ENCODE data around the gene KLHL15.
A peak's percentile ranks its signal among the peaks of the same experiment; 100 is the strongest.
"Not testable (repeated sequence)": the region's sequence is repeated elsewhere in the genome, so short reads cannot be mapped to it uniquely, and the experiment has no call there.

The KLHL15 gene

DNA sequence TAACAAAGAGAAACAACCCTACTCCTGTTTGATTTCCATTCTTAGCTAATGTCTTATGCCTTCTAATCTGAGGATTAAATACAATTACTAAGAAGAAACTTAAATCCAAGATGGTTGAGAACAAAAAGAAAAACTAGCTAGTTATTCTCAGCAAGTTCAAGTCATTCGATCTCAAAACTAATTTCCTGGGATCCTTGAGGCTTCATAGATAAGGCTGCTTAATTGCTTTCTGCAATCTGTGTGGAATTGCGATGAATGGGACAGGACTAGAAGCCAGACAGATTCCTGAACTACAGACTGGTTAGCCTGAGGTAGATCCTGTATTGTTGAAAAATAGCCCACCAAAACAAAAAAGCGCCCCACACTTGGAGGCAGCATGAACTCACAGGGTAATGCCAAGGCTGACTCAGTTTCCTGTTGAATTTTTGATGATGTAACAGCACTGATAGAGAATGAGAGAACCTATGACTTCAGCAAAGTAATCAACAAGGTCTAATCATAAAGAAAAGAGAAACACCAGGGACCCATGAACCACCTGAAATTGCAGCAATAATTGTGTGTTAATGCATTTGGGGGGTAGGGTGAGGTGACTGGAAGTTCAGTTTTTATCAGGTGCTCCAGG lies 33.9 kb downstream of the KLHL15 start:
- Mint-ChIP-seq H3K36me3 (peaks cover 19% of the 10 kb centered on the region), H3K4me3 (no peak overlapping the region), H3K27ac (no peak overlapping the region), H3K27me3 (no peaks in the 10 kb centered on the region), H3K9me3 (no peaks in the 10 kb centered on the region), H3K4me1 (peaks cover 8% of the 10 kb centered on the region)
- ATAC-seq (ENCODE audit: low read depth) (no peak), DNase-seq (ENCODE audit: low spot score in 2 of 2) (no peak)

DNA sequence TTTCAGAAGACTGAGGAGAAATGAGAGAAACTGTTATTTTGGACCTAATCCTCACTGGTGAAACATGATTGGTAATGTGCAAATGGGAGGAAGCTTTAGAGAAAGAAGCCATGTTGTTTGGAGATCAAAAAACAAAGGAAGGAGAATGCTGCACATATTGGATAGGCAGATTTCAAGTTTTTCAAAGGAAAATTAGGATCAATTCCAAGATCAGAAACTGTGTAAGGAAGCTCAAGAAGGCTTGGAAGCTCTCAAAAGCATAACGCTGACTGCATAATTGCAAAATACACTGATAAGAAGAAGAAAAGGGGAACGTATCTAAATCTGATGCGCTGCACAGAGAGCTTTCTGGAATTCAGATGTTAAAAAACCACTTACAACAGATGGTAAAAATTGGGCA lies 34.6 kb downstream of the KLHL15 start:
- DNase-seq (ENCODE audit: low spot score in 2 of 2), result no peak
- no peak overlapping the region for H3K4me3 Mint-ChIP-seq
- H3K36me3 Mint-ChIP-seq, result peaks cover 19% of the 10 kb centered on the region
- peaks cover 8% of the 10 kb centered on the region for H3K4me1 Mint-ChIP-seq
- no peaks in the 10 kb centered on the region for H3K9me3 Mint-ChIP-seq
- no peak for ATAC-seq (ENCODE audit: low read depth)
- no peak overlapping the region for H3K27ac Mint-ChIP-seq
- H3K27me3 Mint-ChIP-seq, result no peaks in the 10 kb centered on the region

DNA sequence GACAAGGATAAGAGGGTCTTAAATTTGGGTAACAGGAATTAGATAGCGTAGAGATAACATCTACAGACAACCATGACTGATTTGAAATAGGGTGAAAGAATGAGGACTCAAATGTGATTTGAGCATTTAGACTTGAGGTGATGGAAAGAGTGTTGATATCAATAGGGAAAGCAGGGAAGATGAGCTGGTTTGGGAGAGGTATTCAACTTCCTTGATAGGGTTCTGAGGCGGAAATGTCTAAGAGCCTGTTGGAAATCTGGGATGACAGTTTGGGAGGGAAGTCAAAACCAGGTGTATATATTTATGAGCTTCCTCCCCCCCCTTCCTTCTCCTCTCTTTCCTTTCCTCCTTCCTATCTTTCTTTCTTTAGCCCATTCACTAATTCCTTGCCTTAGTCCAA lies 36.5 kb downstream of the KLHL15 start:
- H3K4me3 Mint-ChIP-seq, result no peak overlapping the region
- DNase-seq (ENCODE audit: low spot score in 2 of 2), result no peak
- peaks cover 17% of the 10 kb centered on the region for H3K36me3 Mint-ChIP-seq
- no peaks in the 10 kb centered on the region for H3K27me3 Mint-ChIP-seq
- H3K9me3 Mint-ChIP-seq, result no peaks in the 10 kb centered on the region
- H3K27ac Mint-ChIP-seq, result no peak overlapping the region
- H3K4me1 Mint-ChIP-seq, result peaks cover 8% of the 10 kb centered on the region
- ATAC-seq (ENCODE audit: low read depth), result no peak

DNA sequence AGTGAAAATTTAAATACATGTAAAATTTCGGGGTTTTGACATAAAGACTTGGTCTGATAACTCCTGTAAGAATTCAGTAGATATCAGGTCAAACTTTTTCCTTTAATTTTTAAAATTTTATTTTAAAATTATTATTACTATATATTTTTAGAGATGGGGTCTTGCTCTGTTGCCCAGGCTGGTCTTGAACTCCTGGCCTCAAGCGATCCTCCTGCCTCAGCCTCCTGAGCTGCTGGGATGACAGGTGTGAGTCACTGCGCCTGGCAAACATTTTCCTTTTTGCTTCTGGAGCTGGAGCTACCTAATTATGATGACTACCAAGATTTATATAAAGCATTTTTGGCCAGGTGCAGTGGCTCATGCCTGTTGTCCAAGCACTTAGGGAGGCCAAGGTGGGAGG lies 37.3 kb downstream of the KLHL15 start:
- no peak for DNase-seq (ENCODE audit: low spot score in 2 of 2)
- peaks cover 8% of the 10 kb centered on the region for H3K4me1 Mint-ChIP-seq
- H3K27ac Mint-ChIP-seq, result no peak overlapping the region
- H3K27me3 Mint-ChIP-seq, result no peaks in the 10 kb centered on the region
- peaks cover 17% of the 10 kb centered on the region for H3K36me3 Mint-ChIP-seq
- no peak for ATAC-seq (ENCODE audit: low read depth)
- no peak overlapping the region for H3K4me3 Mint-ChIP-seq
- no peaks in the 10 kb centered on the region for H3K9me3 Mint-ChIP-seq

DNA sequence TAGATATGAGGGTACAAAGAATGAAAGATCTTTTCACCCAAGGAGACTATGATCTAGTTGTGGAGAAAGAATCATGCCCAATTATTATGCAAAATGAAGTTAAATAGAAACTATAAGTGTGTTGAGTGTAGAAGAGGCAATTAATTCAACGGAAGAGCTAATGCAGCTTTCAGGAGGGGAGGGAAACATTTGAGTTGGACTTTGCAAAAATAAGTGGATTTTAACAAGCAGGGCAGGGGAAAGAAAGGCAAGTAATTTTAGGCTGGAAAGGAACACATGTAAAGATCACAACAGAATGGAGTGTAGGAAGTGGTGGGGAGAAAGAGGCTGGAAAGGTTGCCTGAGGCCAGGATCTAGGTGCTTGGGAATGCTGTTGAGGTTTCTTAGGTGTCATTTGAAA lies 44.1 kb downstream of the KLHL15 start:
- H3K27ac Mint-ChIP-seq, result no peak overlapping the region
- H3K27me3 Mint-ChIP-seq, result no peaks in the 10 kb centered on the region
- H3K4me3 Mint-ChIP-seq, result no peak overlapping the region
- DNase-seq (ENCODE audit: low spot score in 2 of 2) (no peak), ATAC-seq (ENCODE audit: low read depth) (no peak)
- peaks cover 8% of the 10 kb centered on the region for H3K36me3 Mint-ChIP-seq
- no peaks in the 10 kb centered on the region for H3K9me3 Mint-ChIP-seq
- H3K4me1 Mint-ChIP-seq, result no peaks in the 10 kb centered on the region

DNA sequence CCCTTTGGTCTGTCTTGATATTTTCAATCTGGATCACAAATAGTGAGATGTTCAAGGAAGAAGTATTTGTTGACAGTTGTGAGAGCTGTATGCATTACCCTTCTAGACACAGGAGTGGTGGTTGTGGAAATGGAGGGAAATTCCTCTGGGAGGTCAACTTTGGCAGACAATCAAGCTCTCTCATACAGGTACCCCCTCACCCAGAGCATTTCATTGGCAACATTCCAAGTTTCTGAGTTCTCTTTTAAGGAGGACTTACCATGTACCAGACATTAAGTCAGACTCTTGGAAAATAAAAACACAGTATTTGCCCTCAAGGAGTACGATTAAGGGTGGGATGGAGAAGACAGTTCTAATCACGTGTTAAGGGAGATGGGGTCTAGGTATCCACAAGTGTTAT lies 45.3 kb downstream of the KLHL15 start:
- no peak for ATAC-seq (ENCODE audit: low read depth)

DNA sequence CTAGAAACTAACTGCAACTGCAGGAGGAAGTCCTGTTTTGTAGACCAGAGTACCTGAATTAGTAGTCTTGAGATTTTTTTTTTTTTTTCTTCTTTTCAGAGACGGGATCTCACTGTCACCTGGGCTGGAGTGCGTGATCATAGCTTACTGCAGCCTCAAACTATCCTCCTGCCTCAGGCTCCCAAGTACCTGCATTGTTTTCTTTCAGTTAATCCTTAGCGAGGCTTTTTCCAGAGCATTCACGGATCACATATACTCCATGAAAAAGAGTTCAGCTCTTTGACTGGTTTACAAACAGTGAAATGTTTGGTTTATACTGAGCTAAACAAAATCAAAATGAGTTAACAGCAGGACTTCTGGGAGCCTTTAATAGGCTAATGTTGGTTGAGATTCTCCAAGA lies 45.8 kb downstream of the KLHL15 start:
- H3K4me1 Mint-ChIP-seq, result peaks cover 3% of the 10 kb centered on the region
- no peak overlapping the region for H3K27ac Mint-ChIP-seq
- H3K9me3 Mint-ChIP-seq, result no peaks in the 10 kb centered on the region
- ATAC-seq (ENCODE audit: low read depth), result no peak
- peaks cover 10% of the 10 kb centered on the region for H3K36me3 Mint-ChIP-seq
- H3K27me3 Mint-ChIP-seq, result peaks cover 1% of the 10 kb centered on the region
- H3K4me3 Mint-ChIP-seq, result no peak overlapping the region
- no peak for DNase-seq (ENCODE audit: low spot score in 2 of 2)

More for the DNA sequence above, 45.3 kb downstream of the KLHL15 start:
- Mint-ChIP-seq H3K36me3 (peaks cover 10% of the 10 kb centered on the region), H3K9me3 (no peaks in the 10 kb centered on the region), H3K4me3 (no peak overlapping the region), H3K27me3 (peaks cover 1% of the 10 kb centered on the region), H3K27ac (no peak overlapping the region), H3K4me1 (peaks cover 3% of the 10 kb centered on the region)
- DNase-seq (ENCODE audit: low spot score in 2 of 2), result no peak

DNA sequence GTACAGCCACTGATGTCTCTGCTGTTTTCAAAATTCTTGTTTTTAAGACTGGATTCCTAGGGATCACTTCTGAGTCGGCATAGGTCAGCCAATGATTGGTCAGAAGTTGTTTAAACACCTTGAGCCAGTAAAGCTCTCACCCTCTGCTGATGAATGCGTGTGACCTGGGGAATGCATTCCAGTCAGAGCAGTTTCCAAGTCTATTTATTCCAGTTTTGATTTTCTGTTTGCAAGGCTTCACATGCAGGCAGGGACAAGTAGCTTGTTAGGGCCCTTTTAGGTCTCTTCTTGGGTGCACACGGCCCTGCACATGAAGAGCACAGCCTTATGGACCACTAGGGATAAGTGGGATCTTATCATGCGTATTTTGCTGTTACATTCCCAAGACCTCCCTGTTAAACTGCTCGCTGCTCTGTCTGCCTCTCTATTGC lies 47.0 kb downstream of the KLHL15 start:
- no peaks in the 10 kb centered on the region for H3K9me3 Mint-ChIP-seq
- peaks cover 3% of the 10 kb centered on the region for H3K4me1 Mint-ChIP-seq
- H3K4me3 Mint-ChIP-seq, result no peak overlapping the region
- ATAC-seq (ENCODE audit: low read depth) (no peak), DNase-seq (ENCODE audit: low spot score in 2 of 2) (no peak)
- H3K36me3 Mint-ChIP-seq, result peaks cover 10% of the 10 kb centered on the region
- peaks cover 1% of the 10 kb centered on the region for H3K27me3 Mint-ChIP-seq
- H3K27ac Mint-ChIP-seq, result no peak overlapping the region

DNA sequence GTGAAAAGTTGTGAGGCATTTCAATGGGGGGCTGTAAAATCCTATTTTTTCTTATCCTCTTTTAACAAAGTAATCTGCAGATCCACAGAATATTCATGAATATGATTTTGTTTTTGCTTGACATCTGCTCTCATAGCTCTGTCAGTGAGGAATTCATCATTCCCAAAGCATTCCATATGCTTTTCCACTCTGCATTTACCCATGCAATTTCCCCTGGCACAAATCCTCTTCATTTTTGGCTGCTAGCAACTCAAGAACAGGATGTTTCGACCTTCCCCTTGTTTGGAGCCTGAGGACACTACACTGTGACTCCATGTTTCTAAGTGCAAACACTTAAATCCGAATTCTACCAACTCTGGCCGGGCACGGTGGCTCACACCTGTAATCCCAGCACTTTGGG lies 48.5 kb downstream of the KLHL15 start:
- Mint-ChIP-seq H3K4me1 (peaks cover 3% of the 10 kb centered on the region), H3K27me3 (peaks cover 1% of the 10 kb centered on the region), H3K36me3 (peaks cover 10% of the 10 kb centered on the region), H3K27ac (no peak overlapping the region), H3K4me3 (no peak overlapping the region), H3K9me3 (no peaks in the 10 kb centered on the region)
- ATAC-seq (ENCODE audit: low read depth), result no peak
- DNase-seq (ENCODE audit: low spot score in 2 of 2), result no peak

DNA sequence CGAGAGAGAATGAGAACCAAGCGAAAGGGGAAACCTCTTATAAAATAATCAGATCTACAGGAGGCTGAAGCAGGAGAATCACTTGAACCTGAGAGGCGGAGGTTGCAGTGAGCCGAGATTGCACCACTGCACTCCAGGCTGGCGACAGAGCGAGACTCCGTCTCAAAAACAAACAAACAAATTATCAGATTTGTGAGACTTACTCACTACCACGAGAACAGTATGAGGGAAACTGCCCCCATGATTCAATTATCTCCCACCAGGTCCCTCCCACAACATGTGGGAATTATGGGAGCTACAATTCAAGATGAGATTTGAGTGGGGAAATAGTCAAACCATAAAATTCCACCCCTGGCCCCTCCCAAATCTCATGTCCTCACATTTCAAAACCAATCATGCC lies 61.4 kb downstream of the KLHL15 start:
- not testable (repeated sequence) for H3K4me1 Mint-ChIP-seq

DNA sequence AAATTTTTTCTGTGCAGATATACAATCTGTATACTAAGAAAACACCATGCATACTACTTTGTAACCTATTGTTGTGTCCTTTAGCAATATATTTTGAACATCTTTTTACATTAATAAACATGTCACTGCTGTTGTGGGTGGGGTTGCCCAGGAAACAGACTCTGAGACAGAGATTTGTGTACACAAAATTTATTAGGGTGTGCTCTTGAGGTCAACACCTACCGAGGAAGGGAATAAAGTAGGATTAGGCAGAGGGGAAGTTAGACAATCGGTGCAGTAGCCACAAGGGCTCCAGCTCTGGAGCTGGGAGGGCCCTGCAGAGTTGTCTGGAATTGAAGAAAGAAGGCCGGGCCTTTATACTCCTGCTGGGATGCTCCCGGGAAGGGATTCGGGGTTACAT lies 62.8 kb downstream of the KLHL15 start:
- Mint-ChIP-seq H3K27ac (no peak overlapping the region), H3K4me1 (no peaks in the 10 kb centered on the region), H3K27me3 (peaks cover 2% of the 10 kb centered on the region), H3K9me3 (no peaks in the 10 kb centered on the region), H3K4me3 (no peak overlapping the region), H3K36me3 (no peaks in the 10 kb centered on the region)
- no peak for DNase-seq (ENCODE audit: low spot score in 2 of 2)
- ATAC-seq (ENCODE audit: low read depth), result no peak

More for the DNA sequence above, 61.4 kb downstream of the KLHL15 start:
- not testable (repeated sequence) for DNase-seq (ENCODE audit: low spot score in 2 of 2); H3K4me3 Mint-ChIP-seq; H3K9me3 Mint-ChIP-seq; H3K36me3 Mint-ChIP-seq; ATAC-seq (ENCODE audit: low read depth); H3K27me3 Mint-ChIP-seq; H3K27ac Mint-ChIP-seq

DNA sequence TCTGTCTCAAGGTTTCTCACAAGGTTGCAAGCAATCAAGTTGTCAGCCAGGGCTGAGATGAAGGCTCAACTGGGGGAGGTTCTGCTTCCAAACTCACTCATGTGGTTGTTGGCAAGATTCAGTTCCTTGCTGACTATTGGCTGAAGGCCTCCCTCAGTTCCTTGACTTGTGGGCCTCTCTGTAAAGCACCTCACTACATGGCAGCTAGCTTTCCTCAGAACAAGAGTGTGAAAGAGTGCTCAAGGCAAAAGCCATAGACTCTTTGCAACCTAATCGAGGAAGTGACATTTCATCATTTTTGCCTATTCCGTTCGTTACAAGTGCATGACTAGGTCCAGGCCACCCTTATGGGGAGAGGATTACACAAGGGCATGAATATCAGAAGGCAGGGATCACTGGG lies 67.2 kb downstream of the KLHL15 start:
- ATAC-seq (ENCODE audit: low read depth) (no peak), DNase-seq (ENCODE audit: low spot score in 2 of 2) (no peak)
- Mint-ChIP-seq H3K36me3 (no peaks in the 10 kb centered on the region), H3K27me3 (no peaks in the 10 kb centered on the region), H3K4me3 (no peak overlapping the region), H3K9me3 (no peaks in the 10 kb centered on the region), H3K27ac (no peak overlapping the region), H3K4me1 (no peaks in the 10 kb centered on the region)

DNA sequence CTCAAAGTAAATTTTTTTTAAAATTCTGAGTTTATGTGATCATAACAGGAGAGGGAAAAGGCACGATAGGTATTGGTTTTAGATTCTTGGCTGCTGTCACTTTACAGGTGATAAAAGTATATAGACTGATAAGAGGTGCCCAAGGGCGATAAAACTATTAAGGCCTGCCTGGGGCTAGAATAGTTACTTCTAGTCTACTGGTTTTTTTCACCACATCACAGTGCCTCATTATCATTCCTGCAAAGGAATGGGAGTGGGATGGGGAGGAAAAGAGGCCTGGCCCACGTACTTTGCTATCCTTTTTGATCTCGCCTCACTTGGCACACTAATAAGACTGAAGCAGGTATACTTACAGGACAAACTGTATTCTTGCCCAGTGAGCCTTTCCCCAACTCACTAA lies 72.6 kb downstream of the KLHL15 start:
- no peak overlapping the region for H3K4me3 Mint-ChIP-seq
- no peak overlapping the region for H3K27ac Mint-ChIP-seq
- H3K36me3 Mint-ChIP-seq, result no peaks in the 10 kb centered on the region
- ATAC-seq (ENCODE audit: low read depth) (no peak), DNase-seq (ENCODE audit: low spot score in 2 of 2) (no peak)
- H3K27me3 Mint-ChIP-seq, result no peaks in the 10 kb centered on the region
- peaks cover 7% of the 10 kb centered on the region for H3K4me1 Mint-ChIP-seq
- H3K9me3 Mint-ChIP-seq, result no peaks in the 10 kb centered on the region

DNA sequence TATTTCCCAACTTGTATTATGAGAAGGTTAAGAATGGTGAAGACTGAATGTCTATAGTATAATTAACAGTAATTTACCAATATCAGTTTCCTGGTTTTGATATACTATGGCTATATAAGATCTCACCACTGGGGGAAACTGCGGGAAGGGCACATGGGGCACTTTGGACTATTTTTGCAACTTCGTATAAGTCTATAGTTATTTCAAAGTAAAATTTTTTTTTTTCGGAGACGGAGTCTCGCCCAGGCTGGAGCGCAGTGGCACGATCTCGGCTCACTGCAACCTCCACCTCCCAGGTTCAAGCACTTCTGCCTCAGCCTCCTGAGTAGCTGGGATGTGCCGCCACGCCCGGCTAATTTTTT lies 73.1 kb downstream of the KLHL15 start:
- H3K4me1 Mint-ChIP-seq, result peaks cover 7% of the 10 kb centered on the region
- H3K27ac Mint-ChIP-seq, result peak overlapping the region; percentile 75
- ATAC-seq (ENCODE audit: low read depth), result peak; percentile 20
- no peaks in the 10 kb centered on the region for H3K27me3 Mint-ChIP-seq
- H3K9me3 Mint-ChIP-seq, result no peaks in the 10 kb centered on the region
- DNase-seq (ENCODE audit: low spot score in 2 of 2), result no peak
- no peaks in the 10 kb centered on the region for H3K36me3 Mint-ChIP-seq
- peak overlapping the region; percentile 78 for H3K4me3 Mint-ChIP-seq

Measured in memory B cell (primary cell).